Activated B cell treated with CpG ODN at 0.5 μM for 24 hours (primary cell): Measurements from ENCODE around the gene PPP3CB. TPM values are rescaled to one million over a fixed set of nuclear protein-coding genes. Genes with fewer than 3 reads are reported as not detected.
A peak's percentile ranks its signal among the peaks of the same experiment; 100 is the strongest.

Experiments
- ATAC-seq: fragments of 200-7000 bp; cut with Tn5 transposase; one replicate; pipeline ENCODE4 v1.10.0; 2021; ENCODE audit warnings: low read depth, mild to moderate bottlenecking, moderate library complexity
- CTCF ChIA-PET: fragments of 350-600 bp; sonication (Branson Sonifier 250); formaldehyde crosslinking; loops from one replicate; lab custom pipeline; 2021; ENCODE audit warnings: antibody characterized with exemption; lab: Charles Lee
- POLR2A ChIA-PET: fragments of 350-600 bp; sonication (Branson Sonifier 250); formaldehyde crosslinking; loops from one replicate; lab custom pipeline; 2021; ENCODE audit warnings: antibody characterized with exemption; lab: Charles Lee
- DNase-seq: peaks from one replicate; pipeline ENCODE4 v3.0.0; 2022
- H3K27ac Mint-ChIP-seq: one replicate; pipeline ENCODE4 v1.8.0; 2020; ENCODE audit warnings: mixed read lengths
- H3K27me3 Mint-ChIP-seq: one replicate; pipeline ENCODE4 v1.8.0; 2021; ENCODE audit warnings: mixed read lengths
- H3K36me3 Mint-ChIP-seq: one replicate; pipeline ENCODE4 v1.8.0; 2021; ENCODE audit warnings: low read depth, mixed read lengths
- H3K4me1 Mint-ChIP-seq: one replicate; pipeline ENCODE4 v1.8.0; 2021; ENCODE audit warnings: mixed read lengths
- H3K4me3 Mint-ChIP-seq: one replicate; pipeline ENCODE4 v1.8.0; 2020; ENCODE audit warnings: mild to moderate bottlenecking, mixed read lengths
- H3K9me3 Mint-ChIP-seq: one replicate; pipeline ENCODE4 v1.8.0; 2020; ENCODE audit warnings: mixed read lengths
- CTCF ChIP-seq: fragments of 200-600 bp; IDR thresholded peaks from one replicate; pipeline ENCODE4 v1.8.0; 2022; ENCODE audit warnings: antibody characterized with exemption, mild to moderate bottlenecking
- intact Hi-C: fragments of 100-400 bp; cut with micrococcal nuclease; formaldehyde crosslinking; loops from one replicate; pipeline ENCODE4 v1.15.1; 2024
- total RNA-seq: library from RNA; stranded (reverse); gene quantifications from 2 replicates; pipeline ENCODE4 v1.2.3, GENCODE V29; 2022

PPP3CB gene
- total RNA-seq, 1 donor from 2014 or later, result 43.3 TPM

- intact Hi-C loops, result no loop called here
- H3K36me3 Mint-ChIP-seq, result peaks cover 55% of the 10 kb centered on the region
- POLR2A ChIA-PET, result no interaction called here
These were observed 69.5 kb downstream of the PPP3CB start for GRCh38 chr10:73426318-73426717.

GRCh38 chr10:73424478-73424877 is 71.3 kb downstream of the PPP3CB start:
- DNase-seq, result no peak
- H3K27ac Mint-ChIP-seq, result no peak overlapping the region
- no peaks in the 10 kb centered on the region for H3K9me3 Mint-ChIP-seq
- peaks cover 14% of the 10 kb centered on the region for H3K4me1 Mint-ChIP-seq
- TF ChIP-seq CTCF, result no peak
- intact Hi-C loops, result no loop called here
- no peak overlapping the region for H3K4me3 Mint-ChIP-seq
- POLR2A ChIA-PET, result no interaction called here
- H3K27me3 Mint-ChIP-seq, result no peaks in the 10 kb centered on the region
- ATAC-seq, result no peak
- CTCF ChIA-PET, result no interaction called here
- peaks cover 52% of the 10 kb centered on the region for H3K36me3 Mint-ChIP-seq

More at GRCh38 chr10:73426318-73426717, 69.5 kb downstream of the PPP3CB start:
- Mint-ChIP-seq H3K27ac (peak overlapping the region; percentile 47), H3K4me3 (no peak overlapping the region), H3K27me3 (no peaks in the 10 kb centered on the region), H3K4me1 (peaks cover 14% of the 10 kb centered on the region), H3K9me3 (no peaks in the 10 kb centered on the region)
- peak; percentile 50 for ATAC-seq
- CTCF ChIA-PET, result no interaction called here
- DNase-seq, result no peak
- no peak for TF ChIP-seq CTCF

GRCh38 chr10:73423309-73423708 is 72.5 kb downstream of the PPP3CB start:
- H3K4me3 Mint-ChIP-seq, result no peak overlapping the region
- H3K4me1 Mint-ChIP-seq, result peaks cover 14% of the 10 kb centered on the region
- CTCF ChIA-PET, result no interaction called here
- no peak overlapping the region for H3K27ac Mint-ChIP-seq
- H3K27me3 Mint-ChIP-seq, result no peaks in the 10 kb centered on the region
- TF ChIP-seq CTCF, result no peak
- intact Hi-C loops, result no loop called here
- peaks cover 52% of the 10 kb centered on the region for H3K36me3 Mint-ChIP-seq
- DNase-seq (no peak), ATAC-seq (no peak)
- H3K9me3 Mint-ChIP-seq, result no peaks in the 10 kb centered on the region
- POLR2A ChIA-PET, result interaction anchor here (0.7 kb wide), 1 partner anchor 452 kb away, joined by 4 read pairs; no protein-coding TSS in a partner anchor

- H3K36me3 Mint-ChIP-seq, result peaks cover 10% of the 10 kb centered on the region
- H3K4me1 Mint-ChIP-seq, result peaks cover 30% of the 10 kb centered on the region
- no peaks in the 10 kb centered on the region for H3K27me3 Mint-ChIP-seq
- H3K4me3 Mint-ChIP-seq, result no peak overlapping the region
- intact Hi-C loops, result no loop called here
- no peaks in the 10 kb centered on the region for H3K9me3 Mint-ChIP-seq
- no peak for TF ChIP-seq CTCF
- ATAC-seq (no peak), DNase-seq (no peak)
- ChIA-PET CTCF (no interaction called here), POLR2A (no interaction called here)
- H3K27ac Mint-ChIP-seq, result no peak overlapping the region
These were observed 79.3 kb downstream of the PPP3CB start for GRCh38 chr10:73416571-73416970.

- Mint-ChIP-seq H3K4me1 (peaks cover 49% of the 10 kb centered on the region), H3K27ac (peak overlapping the region; percentile 80), H3K9me3 (no peaks in the 10 kb centered on the region), H3K4me3 (peak overlapping the region; percentile 92), H3K36me3 (peaks cover 16% of the 10 kb centered on the region), H3K27me3 (no peaks in the 10 kb centered on the region)
- CTCF ChIA-PET, result no interaction called here
- no peak for ATAC-seq
- no peak for TF ChIP-seq CTCF
- no peak for DNase-seq
- POLR2A ChIA-PET, result interaction anchor here (0.6 to 4.8 kb wide), 2 partner anchors 81 to 216 kb away, joined by 4 to 39 read pairs; partner anchors contain the start of gene PPP3CB
- intact Hi-C loops, result loop anchor here (1.0 to 5.0 kb wide), 4 partner anchors 56 to 1647 kb away; partner anchors contain the start of genes CFAP70, MRPS16 and P4HA1
These were observed 81.4 kb downstream of the PPP3CB start for GRCh38 chr10:73414230-73414945.
